Activated gamma-delta T cell treated with anti-CD3 and anti-CD28 coated beads, Interleukin-2, amount 50 U/mL, for 16 hours (primary cell): ENCODE data around the gene SLC16A6.
"Not testable (repeated sequence)": the region's sequence is repeated elsewhere in the genome, so short reads cannot be mapped to it uniquely, and the experiment has no call there.

Experiments
- DNase-seq: peaks from one replicate; pipeline ENCODE4 v3.0.0-alpha.2; 2020; ENCODE audit warnings: low read depth

SLC16A6 gene, protein sequence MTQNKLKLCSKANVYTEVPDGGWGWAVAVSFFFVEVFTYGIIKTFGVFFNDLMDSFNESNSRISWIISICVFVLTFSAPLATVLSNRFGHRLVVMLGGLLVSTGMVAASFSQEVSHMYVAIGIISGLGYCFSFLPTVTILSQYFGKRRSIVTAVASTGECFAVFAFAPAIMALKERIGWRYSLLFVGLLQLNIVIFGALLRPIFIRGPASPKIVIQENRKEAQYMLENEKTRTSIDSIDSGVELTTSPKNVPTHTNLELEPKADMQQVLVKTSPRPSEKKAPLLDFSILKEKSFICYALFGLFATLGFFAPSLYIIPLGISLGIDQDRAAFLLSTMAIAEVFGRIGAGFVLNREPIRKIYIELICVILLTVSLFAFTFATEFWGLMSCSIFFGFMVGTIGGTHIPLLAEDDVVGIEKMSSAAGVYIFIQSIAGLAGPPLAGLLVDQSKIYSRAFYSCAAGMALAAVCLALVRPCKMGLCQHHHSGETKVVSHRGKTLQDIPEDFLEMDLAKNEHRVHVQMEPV

DNA sequence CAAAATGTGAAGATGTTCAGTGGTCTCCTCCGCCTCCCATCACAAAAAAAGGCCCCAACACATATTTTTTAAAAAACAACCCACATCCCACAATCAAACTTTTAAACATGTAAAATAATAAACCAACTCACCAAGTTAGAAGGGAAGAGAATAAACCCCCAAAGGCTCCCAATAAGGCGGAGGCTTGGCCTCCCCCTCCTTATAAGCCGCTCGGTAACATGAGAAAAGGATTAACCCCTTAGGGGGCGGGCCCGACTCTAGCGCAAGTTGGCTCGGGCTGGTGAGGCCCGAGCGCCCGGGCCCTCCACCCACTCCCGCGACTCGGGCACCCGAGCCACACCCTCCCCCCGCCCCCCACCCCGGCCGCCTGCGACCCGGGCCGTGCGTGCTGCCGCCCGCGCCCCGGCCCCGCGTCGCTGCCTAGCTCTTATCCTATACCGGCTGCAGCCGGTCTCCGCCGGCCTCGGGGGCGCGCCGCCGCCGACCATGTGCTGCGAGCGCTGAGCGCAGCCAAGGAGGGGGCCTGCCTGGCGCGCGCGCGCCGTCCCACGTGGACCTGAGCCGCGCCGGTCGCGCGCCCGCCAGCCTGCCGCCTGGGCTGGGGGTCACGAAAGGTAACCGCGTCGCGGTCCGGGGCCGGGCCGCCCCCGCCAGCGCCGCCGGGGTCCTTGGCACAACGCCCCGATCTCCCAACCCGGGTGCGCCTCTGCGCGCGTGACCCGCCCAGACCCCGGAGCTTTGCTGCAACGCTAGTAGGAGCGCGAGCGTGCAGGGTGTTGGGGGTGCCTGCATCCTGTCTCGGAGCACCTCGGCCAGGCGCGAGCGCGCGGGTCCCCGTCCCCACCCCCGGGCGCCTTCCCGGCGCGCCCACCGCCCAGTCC is at the start of gene SLC16A6, which contains the start of gene ARSG:
SLC16A6 (minus strand) TSS at position 173 of the 881 bp plus-strand sequence. CDS start 12,807 bp downstream, outside the sequence.
ARSG (plus strand) TSS at position 541 of the 881 bp plus-strand sequence. CDS start 15,999 bp downstream, outside the sequence.
- DNase-seq, result peak; percentile 74

GRCh38 chr17:68334393-68334792 is 43.5 kb upstream of the SLC16A6 start:
- DNase-seq, result no peak

- not testable (repeated sequence) for DNase-seq
These were observed 41.0 kb upstream of the SLC16A6 start for GRCh38 chr17:68331932-68332331.

GRCh38 chr17:68329331-68329730 is 38.4 kb upstream of the SLC16A6 start:
- no peak for DNase-seq

DNA sequence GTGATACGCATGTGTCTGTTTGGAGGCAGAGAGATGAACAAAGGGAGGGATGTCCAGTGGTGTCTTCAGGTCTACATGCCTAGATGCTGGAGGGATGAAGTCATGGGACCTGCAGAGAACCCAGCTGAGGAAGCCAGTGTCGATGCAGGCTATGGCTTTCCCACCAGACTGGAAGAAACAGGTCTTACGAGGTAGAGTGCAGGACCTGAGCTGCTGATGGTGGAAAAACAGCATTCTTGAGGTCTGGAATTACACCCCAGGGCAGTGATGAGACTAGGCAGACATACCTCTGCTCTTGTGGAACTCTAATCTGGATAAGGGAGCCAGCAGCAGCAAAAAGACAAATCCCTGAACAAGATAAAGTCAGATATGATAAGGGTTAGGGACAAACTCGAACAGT is 37.7 kb upstream of the SLC16A6 start:
- DNase-seq, result no peak

- DNase-seq, result no peak
These were observed 37.1 kb upstream of the SLC16A6 start for GRCh38 chr17:68327823-68328557.

DNA sequence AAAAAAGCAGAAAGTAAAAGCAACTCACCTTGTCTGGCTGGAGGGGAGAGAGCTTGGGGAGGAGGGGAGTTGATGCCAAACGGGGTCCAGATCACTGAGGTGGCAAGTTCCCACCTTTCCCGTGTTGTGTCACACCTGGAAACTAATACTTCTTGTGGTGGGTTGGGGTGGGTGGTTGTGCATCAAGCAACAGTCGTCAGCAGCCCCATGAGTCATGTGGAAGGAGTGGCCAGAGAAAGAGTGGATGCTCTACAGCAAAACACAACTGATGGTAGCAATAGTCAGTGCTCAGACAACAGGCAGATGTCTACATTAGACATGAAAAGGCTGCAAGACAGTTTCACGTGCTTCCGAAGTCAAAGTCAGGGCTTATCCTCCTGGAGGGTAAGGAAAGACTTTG is 35.8 kb upstream of the SLC16A6 start:
- no peak for DNase-seq

- no peak for DNase-seq
These were observed 35.0 kb upstream of the SLC16A6 start for GRCh38 chr17:68325961-68326360.

DNA sequence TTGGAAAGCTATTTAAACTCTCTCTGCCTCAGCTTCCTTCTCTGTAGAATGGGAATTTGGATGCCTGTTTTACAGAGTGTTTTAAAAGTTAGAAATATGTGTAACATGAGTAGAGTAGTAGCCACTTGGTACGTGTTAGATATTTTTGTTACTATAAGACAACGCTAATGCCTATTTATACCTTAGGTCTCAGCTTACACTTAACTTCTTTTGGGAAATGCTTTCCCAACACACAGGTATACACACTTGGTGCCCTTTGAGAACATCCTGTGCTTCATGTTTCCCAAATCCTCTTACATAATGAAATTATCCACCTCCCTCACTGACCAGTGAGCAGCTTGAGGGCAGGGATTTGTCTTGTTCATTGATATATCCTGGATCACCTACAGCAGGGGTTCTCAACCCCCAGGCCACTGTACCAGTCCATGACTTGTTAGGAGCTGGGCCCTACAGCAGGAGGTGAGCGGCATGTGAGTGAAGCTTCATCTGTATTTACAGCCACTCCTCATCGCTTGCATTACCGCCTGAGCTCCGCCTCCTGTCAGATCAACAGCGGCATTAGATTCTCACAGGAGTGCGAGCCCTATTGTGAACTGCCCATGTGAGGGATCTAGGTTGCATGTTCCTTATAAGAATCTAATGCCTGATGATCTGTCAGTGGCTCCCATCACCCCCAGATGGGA is 33.9 kb upstream of the SLC16A6 start:
- DNase-seq, result no peak

GRCh38 chr17:68324114-68324513 is 33.2 kb upstream of the SLC16A6 start:
- DNase-seq, result no peak

- DNase-seq, result no peak
These were observed 31.7 kb upstream of the SLC16A6 start for GRCh38 chr17:68322630-68323029.

GRCh38 chr17:68321556-68321954 is 30.6 kb upstream of the SLC16A6 start:
- DNase-seq, result no peak

- DNase-seq, result no peak
These were observed 30.1 kb upstream of the SLC16A6 start for GRCh38 chr17:68320943-68321555.

GRCh38 chr17:68320311-68320865 is 29.5 kb upstream of the SLC16A6 start:
- no peak for DNase-seq

GRCh38 chr17:68319410-68320162 is 28.7 kb upstream of the SLC16A6 start:
- no peak for DNase-seq

DNA sequence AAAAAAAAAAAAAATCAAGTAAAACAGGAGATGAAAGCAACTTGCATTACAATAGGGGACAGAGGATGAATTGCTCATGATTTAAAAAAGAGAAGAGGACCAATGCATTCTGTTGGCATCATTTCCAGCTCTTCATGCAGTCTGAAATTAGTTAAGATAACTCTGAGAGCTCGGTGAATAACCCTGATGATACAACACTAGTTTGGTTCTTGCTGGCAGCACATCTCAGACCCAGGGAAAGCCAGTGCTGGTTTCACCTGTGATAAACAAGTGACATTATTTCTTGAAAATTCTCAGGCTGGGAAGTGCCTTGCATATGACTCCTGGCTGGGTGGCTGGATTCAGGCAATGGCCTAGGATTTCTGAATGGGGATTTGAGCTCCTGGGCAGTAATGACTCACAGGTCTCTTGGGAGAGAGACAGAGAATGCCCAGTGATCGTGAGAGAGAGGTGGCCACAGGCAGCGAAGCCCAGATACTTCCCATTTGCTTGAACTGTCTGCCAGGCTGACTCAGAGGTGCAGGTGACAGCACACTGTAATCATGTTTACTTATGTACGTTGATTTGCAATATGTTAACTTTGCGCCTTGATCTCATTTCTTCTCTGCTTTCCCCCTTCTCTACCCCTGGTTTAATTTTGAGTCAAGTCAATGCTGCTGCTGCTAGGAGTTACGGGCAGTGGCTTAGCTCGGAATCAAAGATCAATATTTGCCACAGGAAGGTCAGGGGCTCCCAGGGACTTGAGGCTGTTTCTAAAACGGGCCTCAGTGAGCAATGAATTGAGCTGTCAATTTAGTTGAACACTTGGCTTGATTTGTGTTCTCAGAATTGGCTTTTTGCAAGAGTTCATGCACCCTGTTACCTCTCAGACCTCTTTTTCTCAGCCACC is 27.4 kb upstream of the SLC16A6 start:
- no peak for DNase-seq

DNA sequence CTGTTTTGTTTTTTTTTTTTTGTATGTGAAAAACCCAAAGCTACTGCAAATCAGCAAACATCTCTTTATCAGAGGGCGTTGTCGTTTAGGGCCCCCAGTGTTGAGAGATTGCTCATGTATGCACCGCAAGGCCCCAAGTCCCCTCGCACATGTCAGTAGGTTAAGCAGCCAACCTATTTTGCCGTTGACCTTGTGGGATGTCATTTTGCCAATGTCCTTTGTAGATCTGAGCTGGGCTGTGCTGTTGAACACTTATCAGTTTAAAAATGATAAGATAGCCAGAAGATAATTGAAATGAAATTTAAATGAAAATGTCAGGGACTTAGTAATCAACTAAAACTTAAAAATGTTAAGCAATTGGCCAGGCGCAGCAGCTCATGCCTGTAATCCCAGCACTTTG is 26.5 kb upstream of the SLC16A6 start:
- DNase-seq, result no peak

GRCh38 chr17:68315930-68316329 is 25.0 kb upstream of the SLC16A6 start:
- DNase-seq, result no peak
